ENCODE measurements around the gene ATP1A1.

Gene ATP1A1

GRCh38 chr1:116435806-116436610 is 63.0 kb downstream of the ATP1A1 start:
- no peaks in the 10 kb centered on the region for H3K36me3 ChIP-seq (ENCODE audit: control insufficient read depth in 1 of 2, insufficient read depth in 2 of 2, low read depth in 1 of 2, low read length in 2 of 2)
- no peak overlapping the region for H3K4me3 ChIP-seq (ENCODE audit: insufficient read depth in 1 of 2, low read depth in 1 of 2, low read length in 2 of 2)
- no peak overlapping the region for H2AK5ac ChIP-seq (ENCODE audit: low read length, severe bottlenecking)
- H3K4me1 ChIP-seq (ENCODE audit: control insufficient read depth, insufficient read depth, low read depth, low read length): no peaks in the 10 kb centered on the region
- no peak overlapping the region for H3K4ac ChIP-seq (ENCODE audit: low read depth in 1 of 2, low read length in 2 of 2)
- H4K91ac ChIP-seq (ENCODE audit: low read length): no peak overlapping the region
- no peak overlapping the region for H3K23ac ChIP-seq (ENCODE audit: low read length in 2 of 2)
- no peak overlapping the region for H2BK15ac ChIP-seq (ENCODE audit: low read depth, poor library complexity, severe bottlenecking)
- H3K27me3 ChIP-seq (ENCODE audit: control insufficient read depth in 1 of 2, insufficient read depth in 1 of 2, low read length in 2 of 2): peaks cover 3 to 15% of the 10 kb centered on the region in 2 experiments
- H3K18ac ChIP-seq (ENCODE audit: low read depth in 1 of 2, low read length in 2 of 2): no peak overlapping the region
- no peak overlapping the region for H3K27ac ChIP-seq (ENCODE audit: low read length, poor library complexity, severe bottlenecking)
- H3K4me2 ChIP-seq (ENCODE audit: low read length, poor library complexity, severe bottlenecking): no peak overlapping the region
- no peak for DNase-seq
- H3K14ac ChIP-seq (ENCODE audit: low read length in 2 of 2): no peak overlapping the region
- H2AFZ ChIP-seq (ENCODE audit: low read depth, low read length): no peak overlapping the region
- H2BK5ac ChIP-seq (ENCODE audit: low read depth, low read length, poor library complexity, severe bottlenecking): no peak overlapping the region
- H2BK12ac ChIP-seq (ENCODE audit: low read length in 2 of 2): no peak overlapping the region
- WGBS: 100% methylated on average over 1 of the region's 2 CpGs
- H3K9ac ChIP-seq (ENCODE audit: low read length): no peak overlapping the region
- H2BK120ac ChIP-seq (ENCODE audit: low read depth, low read length): no peak overlapping the region
- H4K8ac ChIP-seq (ENCODE audit: low read length): no peak overlapping the region
- H3K79me1 ChIP-seq (replicated peaks; ENCODE audit: low read length, poor library complexity, severe bottlenecking): no peaks in the 10 kb centered on the region
- H3K9me3 ChIP-seq (ENCODE audit: control insufficient read depth, low read length): no peaks in the 10 kb centered on the region

GRCh38 chr1:116436611-116436970 is 63.5 kb downstream of the ATP1A1 start:
- Histone ChIP-seq H3K9me3 (ENCODE audit: control insufficient read depth, low read length) (no peaks in the 10 kb centered on the region), H3K14ac (ENCODE audit: low read length in 2 of 2) (no peak overlapping the region), H3K18ac (ENCODE audit: low read depth in 1 of 2, low read length in 2 of 2) (no peak overlapping the region), H4K91ac (ENCODE audit: low read length) (no peak overlapping the region), H2AK5ac (ENCODE audit: low read length, severe bottlenecking) (no peak overlapping the region), H3K4ac (ENCODE audit: low read depth in 1 of 2, low read length in 2 of 2) (no peak overlapping the region), H2AFZ (ENCODE audit: low read depth, low read length) (no peak overlapping the region), H3K9ac (ENCODE audit: low read length) (no peak overlapping the region), H2BK120ac (ENCODE audit: low read depth, low read length) (no peak overlapping the region), H3K4me1 (ENCODE audit: control insufficient read depth, insufficient read depth, low read depth, low read length) (no peaks in the 10 kb centered on the region), H2BK5ac (ENCODE audit: low read depth, low read length, poor library complexity, severe bottlenecking) (no peak overlapping the region), H3K27me3 (ENCODE audit: control insufficient read depth in 1 of 2, insufficient read depth in 1 of 2, low read length in 2 of 2) (peaks cover 3 to 15% of the 10 kb centered on the region in 2 experiments), H3K27ac (ENCODE audit: low read length, poor library complexity, severe bottlenecking) (no peak overlapping the region), H3K4me2 (ENCODE audit: low read length, poor library complexity, severe bottlenecking) (no peak overlapping the region), H3K4me3 (ENCODE audit: insufficient read depth in 1 of 2, low read depth in 1 of 2, low read length in 2 of 2) (no peak overlapping the region), H3K79me1 (replicated peaks; ENCODE audit: low read length, poor library complexity, severe bottlenecking) (no peaks in the 10 kb centered on the region), H2BK12ac (ENCODE audit: low read length in 2 of 2) (no peak overlapping the region), H3K36me3 (ENCODE audit: control insufficient read depth in 1 of 2, insufficient read depth in 2 of 2, low read depth in 1 of 2, low read length in 2 of 2) (no peaks in the 10 kb centered on the region), H2BK15ac (ENCODE audit: low read depth, poor library complexity, severe bottlenecking) (no peak overlapping the region), H4K8ac (ENCODE audit: low read length) (no peak overlapping the region), H3K23ac (ENCODE audit: low read length in 2 of 2) (no peak overlapping the region)
- WGBS: 91% methylated on average over 2 of the region's 2 CpGs
- no peak for DNase-seq

- Histone ChIP-seq H3K23ac (ENCODE audit: low read length in 2 of 2) (no peak overlapping the region), H3K4me1 (ENCODE audit: control insufficient read depth, insufficient read depth, low read depth, low read length) (no peaks in the 10 kb centered on the region), H2BK120ac (ENCODE audit: low read depth, low read length) (no peak overlapping the region), H3K27ac (ENCODE audit: low read length, poor library complexity, severe bottlenecking) (no peak overlapping the region), H2BK5ac (ENCODE audit: low read depth, low read length, poor library complexity, severe bottlenecking) (no peak overlapping the region), H3K9ac (ENCODE audit: low read length) (no peak overlapping the region), H3K36me3 (ENCODE audit: control insufficient read depth in 1 of 2, insufficient read depth in 2 of 2, low read depth in 1 of 2, low read length in 2 of 2) (no peaks in the 10 kb centered on the region), H2AK5ac (ENCODE audit: low read length, severe bottlenecking) (no peak overlapping the region), H2AFZ (ENCODE audit: low read depth, low read length) (no peak overlapping the region), H2BK12ac (ENCODE audit: low read length in 2 of 2) (no peak overlapping the region), H4K8ac (ENCODE audit: low read length) (no peak overlapping the region), H2BK15ac (ENCODE audit: low read depth, poor library complexity, severe bottlenecking) (no peak overlapping the region), H4K91ac (ENCODE audit: low read length) (no peak overlapping the region), H3K4me2 (ENCODE audit: low read length, poor library complexity, severe bottlenecking) (no peak overlapping the region), H3K9me3 (ENCODE audit: control insufficient read depth, low read length) (no peaks in the 10 kb centered on the region), H3K18ac (ENCODE audit: low read depth in 1 of 2, low read length in 2 of 2) (no peak overlapping the region), H3K14ac (ENCODE audit: low read length in 2 of 2) (no peak overlapping the region), H3K4ac (ENCODE audit: low read depth in 1 of 2, low read length in 2 of 2) (no peak overlapping the region), H3K79me1 (replicated peaks; ENCODE audit: low read length, poor library complexity, severe bottlenecking) (no peaks in the 10 kb centered on the region), H3K27me3 (ENCODE audit: control insufficient read depth in 1 of 2, insufficient read depth in 1 of 2, low read length in 2 of 2) (peaks cover 0 to 6% of the 10 kb centered on the region in 2 experiments), H3K4me3 (ENCODE audit: insufficient read depth in 1 of 2, low read depth in 1 of 2, low read length in 2 of 2) (no peak overlapping the region)
- no CpG with 5 or more reads among the region's 1 CpG for WGBS
- DNase-seq: no peak
Observed at GRCh38 chr1:116439701-116440100, 66.7 kb downstream of the ATP1A1 start.

- no peak overlapping the region for H3K4me3 ChIP-seq (ENCODE audit: insufficient read depth in 1 of 2, low read depth in 1 of 2, low read length in 2 of 2)
Observed at GRCh38 chr1:116440731-116441130, 67.7 kb downstream of the ATP1A1 start.

More at GRCh38 chr1:116440731-116441130, 67.7 kb downstream of the ATP1A1 start:
- Histone ChIP-seq H2AK5ac (ENCODE audit: low read length, severe bottlenecking) (no peak overlapping the region), H4K91ac (ENCODE audit: low read length) (no peak overlapping the region), H2AFZ (ENCODE audit: low read depth, low read length) (no peak overlapping the region), H3K9ac (ENCODE audit: low read length) (no peak overlapping the region), H2BK5ac (ENCODE audit: low read depth, low read length, poor library complexity, severe bottlenecking) (no peak overlapping the region), H3K23ac (ENCODE audit: low read length in 2 of 2) (no peak overlapping the region), H3K4me2 (ENCODE audit: low read length, poor library complexity, severe bottlenecking) (no peak overlapping the region), H3K14ac (ENCODE audit: low read length in 2 of 2) (no peak overlapping the region), H3K4ac (ENCODE audit: low read depth in 1 of 2, low read length in 2 of 2) (no peak overlapping the region), H3K18ac (ENCODE audit: low read depth in 1 of 2, low read length in 2 of 2) (no peak overlapping the region), H2BK12ac (ENCODE audit: low read length in 2 of 2) (no peak overlapping the region), H3K36me3 (ENCODE audit: control insufficient read depth in 1 of 2, insufficient read depth in 2 of 2, low read depth in 1 of 2, low read length in 2 of 2) (no peaks in the 10 kb centered on the region), H3K79me1 (replicated peaks; ENCODE audit: low read length, poor library complexity, severe bottlenecking) (no peaks in the 10 kb centered on the region), H3K27me3 (ENCODE audit: control insufficient read depth in 1 of 2, insufficient read depth in 1 of 2, low read length in 2 of 2) (peaks cover 5 to 6% of the 10 kb centered on the region in 2 experiments), H2BK15ac (ENCODE audit: low read depth, poor library complexity, severe bottlenecking) (no peak overlapping the region), H2BK120ac (ENCODE audit: low read depth, low read length) (no peak overlapping the region), H3K27ac (ENCODE audit: low read length, poor library complexity, severe bottlenecking) (no peak overlapping the region), H4K8ac (ENCODE audit: low read length) (no peak overlapping the region), H3K9me3 (ENCODE audit: control insufficient read depth, low read length) (no peaks in the 10 kb centered on the region), H3K4me1 (ENCODE audit: control insufficient read depth, insufficient read depth, low read depth, low read length) (no peaks in the 10 kb centered on the region)
- DNase-seq: no peak
- 89% methylated on average over 4 of the region's 4 CpGs for WGBS

Data from mesenchymal stem cell (in vitro differentiated cells and primary cell).